ENCODE measurements around the gene PRKG1. TPM values are rescaled to one million over a fixed set of nuclear protein-coding genes. Genes with fewer than 3 reads are reported as not detected.
"Not testable (repeated sequence)": the region's sequence is repeated elsewhere in the genome, so short reads cannot be mapped to it uniquely, and the experiment has no call there.

PRKG1 gene
- total RNA-seq, 2 donors from 2014 or later: 145 to 381 TPM

- Histone ChIP-seq H3K9me3 (no peaks in the 10 kb centered on the region), H3K4me1 (ENCODE audit: control insufficient read depth in 1 of 2, low read depth in 2 of 2) (peaks cover 8 to 23% of the 10 kb centered on the region in 2 donors), H3K4me3 (no peak overlapping the region), H3K27ac (peak overlapping the region in 1 of 2 donors; percentile 43), H3K36me3 (no peaks in the 10 kb centered on the region), H3K27me3 (replicated peaks; ENCODE audit: insufficient read depth) (no peaks in the 10 kb centered on the region)
- DNase-seq (ENCODE audit: low spot score) (no peak), ATAC-seq (ENCODE audit: insufficient number of reproducible peaks, low FRiP score, low read depth) (no peak)
- TF ChIP-seq CTCF (IDR thresholded peaks at IDR 0.05): no peak
Measured at GRCh38 chr10:52198540-52198939, 1124.3 kb downstream of the PRKG1 start.

- not testable (repeated sequence) for H3K27me3 ChIP-seq (replicated peaks; ENCODE audit: insufficient read depth); H3K4me3 ChIP-seq; DNase-seq (ENCODE audit: low spot score); ATAC-seq (ENCODE audit: insufficient number of reproducible peaks, low FRiP score, low read depth); H3K36me3 ChIP-seq; H3K27ac ChIP-seq; H3K9me3 ChIP-seq
- peaks cover 0 to 13% of the 10 kb centered on the region in 2 donors for H3K4me1 ChIP-seq (ENCODE audit: control insufficient read depth in 1 of 2, low read depth in 2 of 2)
Measured at GRCh38 chr10:52204906-52205305, 1130.6 kb downstream of the PRKG1 start.

GRCh38 chr10:52208365-52208764, 1134.1 kb downstream of the PRKG1 start:
- H3K27me3 ChIP-seq (replicated peaks; ENCODE audit: insufficient read depth): no peaks in the 10 kb centered on the region
- no peaks in the 10 kb centered on the region for H3K36me3 ChIP-seq
- no peak for DNase-seq (ENCODE audit: low spot score)
- TF ChIP-seq CTCF (IDR thresholded peaks at IDR 0.05): no peak
- no peak overlapping the region for H3K27ac ChIP-seq
- no peaks in the 10 kb centered on the region for H3K9me3 ChIP-seq
- H3K4me3 ChIP-seq: no peak overlapping the region
- H3K4me1 ChIP-seq (ENCODE audit: control insufficient read depth in 1 of 2, low read depth in 2 of 2): peaks cover 9 to 27% of the 10 kb centered on the region in 2 donors
- ATAC-seq (ENCODE audit: insufficient number of reproducible peaks, low FRiP score, low read depth): no peak

- no peaks in the 10 kb centered on the region for H3K9me3 ChIP-seq
- no peaks in the 10 kb centered on the region for H3K36me3 ChIP-seq
- H3K4me3 ChIP-seq: no peak overlapping the region
- H3K27me3 ChIP-seq (replicated peaks; ENCODE audit: insufficient read depth): no peaks in the 10 kb centered on the region
- DNase-seq (ENCODE audit: low spot score) (no peak), ATAC-seq (ENCODE audit: insufficient number of reproducible peaks, low FRiP score, low read depth) (no peak)
- H3K27ac ChIP-seq: no peak overlapping the region
- H3K4me1 ChIP-seq (ENCODE audit: control insufficient read depth in 1 of 2, low read depth in 2 of 2): peaks cover 10 to 40% of the 10 kb centered on the region in 2 donors
- no peak for TF ChIP-seq CTCF (IDR thresholded peaks at IDR 0.05)
Measured at GRCh38 chr10:52210161-52210560, 1135.9 kb downstream of the PRKG1 start.

GRCh38 chr10:52212062-52212461, 1137.8 kb downstream of the PRKG1 start:
- TF ChIP-seq CTCF (IDR thresholded peaks at IDR 0.05): no peak
- H3K27me3 ChIP-seq (replicated peaks; ENCODE audit: insufficient read depth): no peaks in the 10 kb centered on the region
- H3K27ac ChIP-seq: peak overlapping the region in 1 of 2 donors; percentile 41
- H3K4me1 ChIP-seq (ENCODE audit: control insufficient read depth in 1 of 2, low read depth in 2 of 2): peaks cover 21 to 48% of the 10 kb centered on the region in 2 donors
- no peak for ATAC-seq (ENCODE audit: insufficient number of reproducible peaks, low FRiP score, low read depth)
- no peaks in the 10 kb centered on the region for H3K9me3 ChIP-seq
- H3K36me3 ChIP-seq: no peaks in the 10 kb centered on the region
- DNase-seq (ENCODE audit: low spot score): no peak
- peak overlapping the region; percentile 35 for H3K4me3 ChIP-seq

GRCh38 chr10:52212802-52213201, 1138.5 kb downstream of the PRKG1 start:
- Histone ChIP-seq H3K4me3 (peak overlapping the region; percentile 35), H3K36me3 (no peaks in the 10 kb centered on the region), H3K27me3 (replicated peaks; ENCODE audit: insufficient read depth) (no peaks in the 10 kb centered on the region), H3K4me1 (ENCODE audit: control insufficient read depth in 1 of 2, low read depth in 2 of 2) (peaks cover 21 to 45% of the 10 kb centered on the region in 2 donors), H3K27ac (peak overlapping the region in 1 of 2 donors; percentile 41), H3K9me3 (no peaks in the 10 kb centered on the region)
- ATAC-seq (ENCODE audit: insufficient number of reproducible peaks, low FRiP score, low read depth) (no peak), DNase-seq (ENCODE audit: low spot score) (no peak)
- no peak for TF ChIP-seq CTCF (IDR thresholded peaks at IDR 0.05)

Data from thoracic aorta (tissue), 2 donors.